Measurements from ENCODE around the gene ALOX5AP. TPM values are rescaled to one million over a fixed set of nuclear protein-coding genes. Genes with fewer than 3 reads are reported as not detected.

ALOX5AP gene
- total and polyA plus RNA-seq, 7 experiments from 2014 or later, result 22.1 to 198 (median 46.9) TPM

- Mint-ChIP-seq H3K27ac (no peak overlapping the region), H3K9me3 (no peaks in the 10 kb centered on the region), H3K4me1 (peaks cover 5 to 19% (median 10%) of the 10 kb centered on the region in 7 donors), H3K4me3 (peak overlapping the region in 6 of 10 donors; percentile 17 to 72 (median 40)), H3K36me3 (no peaks in the 10 kb centered on the region), H3K27me3 (peaks cover 0 to 5% (median 0%) of the 10 kb centered on the region in 5 donors)
- intact Hi-C loops (cut with micrococcal nuclease), result loop anchor here (1.0 to 5.0 kb wide), 14 partner anchors 59 to 1295 kb away; partner anchors contain the start of genes HMGB1 (in 2 of the 2), ALOX5AP (in 1 of the 2) and USPL1 (in 1 of the 2)
- no peak for ATAC-seq
- no peak overlapping the region for H3K27ac ChIP-seq (ENCODE audit: low read depth, low read length)
- POLR2A ChIA-PET, result interaction anchor here (0.7 kb wide), 1 partner anchor 670 kb away, joined by 3 read pairs; no protein-coding TSS in a partner anchor
- no peaks in the 10 kb centered on the region for H3K9me3 ChIP-seq (ENCODE audit: control insufficient read depth in 2 of 3, low read length in 3 of 3)
- H3K4me1 ChIP-seq (ENCODE audit: control insufficient read depth in 2 of 2, insufficient read depth in 2 of 2, low read length in 2 of 2), result peaks cover 3 to 7% of the 10 kb centered on the region in 2 donors
- CTCF ChIA-PET, result interaction anchor here (1.0 to 1.4 kb wide), 3 partner anchors 11 to 128 kb away, joined by 3 to 5 read pairs (median 4); no protein-coding TSS in a partner anchor
- no peaks in the 10 kb centered on the region for H3K27me3 ChIP-seq (ENCODE audit: control insufficient read depth in 2 of 2, insufficient read depth in 2 of 2, low read length in 2 of 2)
- DNase-seq, result no peak
- H3K4me3 ChIP-seq (ENCODE audit: low read length), result no peak overlapping the region
- no peaks in the 10 kb centered on the region for H3K36me3 ChIP-seq (ENCODE audit: control insufficient read depth in 2 of 3, insufficient read depth in 3 of 3, low read length in 3 of 3)
Measured at GRCh38 chr13:30803749-30804148, 68.4 kb downstream of the ALOX5AP start.

- Mint-ChIP-seq H3K9me3 (peaks cover 0 to under 1% (median 0%) of the 10 kb centered on the region in 11 donors), H3K27me3 (peaks cover 0 to 5% (median 0%) of the 10 kb centered on the region in 5 donors), H3K36me3 (no peaks in the 10 kb centered on the region), H3K27ac (no peak overlapping the region), H3K4me3 (no peak overlapping the region), H3K4me1 (peaks cover 5 to 19% (median 10%) of the 10 kb centered on the region in 7 donors)
- H3K27ac ChIP-seq (ENCODE audit: low read depth, low read length), result no peak overlapping the region
- H3K4me1 ChIP-seq (ENCODE audit: control insufficient read depth in 2 of 2, insufficient read depth in 2 of 2, low read length in 2 of 2), result peaks cover 3 to 7% of the 10 kb centered on the region in 2 donors
- H3K36me3 ChIP-seq (ENCODE audit: control insufficient read depth in 2 of 3, insufficient read depth in 3 of 3, low read length in 3 of 3), result no peaks in the 10 kb centered on the region
- no peak overlapping the region for H3K4me3 ChIP-seq (ENCODE audit: low read length)
- ChIA-PET CTCF (interaction anchor here (0.6 to 1.4 kb wide), 2 partner anchors 129 to 1295 kb away, joined by 3 to 5 read pairs; no protein-coding TSS in a partner anchor), POLR2A (no interaction called here)
- intact Hi-C loops (cut with micrococcal nuclease), result loop anchor here in 1 of 2 donors (5.0 kb wide), 2 partner anchors 547 to 692 kb away; no protein-coding TSS in a partner anchor
- DNase-seq (no peak), ATAC-seq (no peak)
- no peaks in the 10 kb centered on the region for H3K9me3 ChIP-seq (ENCODE audit: control insufficient read depth in 2 of 3, low read length in 3 of 3)
- no peaks in the 10 kb centered on the region for H3K27me3 ChIP-seq (ENCODE audit: control insufficient read depth in 2 of 2, insufficient read depth in 2 of 2, low read length in 2 of 2)
Measured at GRCh38 chr13:30804474-30804873, 69.1 kb downstream of the ALOX5AP start.

- Histone ChIP-seq H3K36me3 (ENCODE audit: control insufficient read depth in 2 of 3, insufficient read depth in 3 of 3, low read length in 3 of 3) (no peaks in the 10 kb centered on the region), H3K9me3 (ENCODE audit: control insufficient read depth in 2 of 3, low read length in 3 of 3) (no peaks in the 10 kb centered on the region), H3K4me1 (ENCODE audit: control insufficient read depth in 2 of 2, insufficient read depth in 2 of 2, low read length in 2 of 2) (peaks cover 3 to 7% of the 10 kb centered on the region in 2 donors), H3K4me3 (ENCODE audit: low read length) (no peak overlapping the region), H3K27me3 (ENCODE audit: control insufficient read depth in 2 of 2, insufficient read depth in 2 of 2, low read length in 2 of 2) (no peaks in the 10 kb centered on the region), H3K27ac (ENCODE audit: low read depth, low read length) (no peak overlapping the region)
- Mint-ChIP-seq H3K4me3 (no peak overlapping the region), H3K36me3 (no peaks in the 10 kb centered on the region), H3K27me3 (peaks cover 0 to 5% (median 0%) of the 10 kb centered on the region in 5 donors), H3K27ac (no peak overlapping the region), H3K9me3 (peaks cover 0 to 3% (median 0%) of the 10 kb centered on the region in 11 donors), H3K4me1 (peaks cover 5 to 18% (median 10%) of the 10 kb centered on the region in 7 donors)
- intact Hi-C loops (cut with micrococcal nuclease), result no loop called here
- CTCF ChIA-PET, result interaction anchor here (0.7 to 1.5 kb wide), 2 partner anchors 9 to 16 kb away, joined by 3 read pairs; no protein-coding TSS in a partner anchor
- no peak for ATAC-seq
- POLR2A ChIA-PET, result interaction anchor here (0.6 to 1.1 kb wide), 2 partner anchors 188 to 1004 kb away, joined by 3 to 5 read pairs; no protein-coding TSS in a partner anchor
- DNase-seq, result no peak
Measured at GRCh38 chr13:30805132-30805537, 69.8 kb downstream of the ALOX5AP start.

GRCh38 chr13:30805603-30806011 lies 70.3 kb downstream of the ALOX5AP start:
- POLR2A ChIA-PET, result interaction anchor here (0.6 to 1.1 kb wide), 2 partner anchors 189 to 1004 kb away, joined by 3 to 5 read pairs; no protein-coding TSS in a partner anchor
- no peaks in the 10 kb centered on the region for H3K27me3 ChIP-seq (ENCODE audit: control insufficient read depth in 2 of 2, insufficient read depth in 2 of 2, low read length in 2 of 2)
- H3K4me3 ChIP-seq (ENCODE audit: low read length), result no peak overlapping the region
- H3K9me3 ChIP-seq (ENCODE audit: control insufficient read depth in 2 of 3, low read length in 3 of 3), result no peaks in the 10 kb centered on the region
- no peak for ATAC-seq
- H3K4me1 ChIP-seq (ENCODE audit: control insufficient read depth in 2 of 2, insufficient read depth in 2 of 2, low read length in 2 of 2), result peaks cover 3 to 7% of the 10 kb centered on the region in 2 donors
- Mint-ChIP-seq H3K36me3 (no peaks in the 10 kb centered on the region), H3K27ac (peak overlapping the region in 1 of 9 donors; percentile 11), H3K27me3 (peaks cover 0 to 5% (median 0%) of the 10 kb centered on the region in 5 donors), H3K4me3 (no peak overlapping the region), H3K9me3 (peaks cover 0 to 3% (median 0%) of the 10 kb centered on the region in 11 donors), H3K4me1 (peaks cover 5 to 16% (median 10%) of the 10 kb centered on the region in 7 donors)
- no peaks in the 10 kb centered on the region for H3K36me3 ChIP-seq (ENCODE audit: control insufficient read depth in 2 of 3, insufficient read depth in 3 of 3, low read length in 3 of 3)
- no peak for DNase-seq
- intact Hi-C loops (cut with micrococcal nuclease), result no loop called here
- CTCF ChIA-PET, result interaction anchor here (0.7 to 1.5 kb wide), 3 partner anchors 9 to 134 kb away, joined by 3 to 4 read pairs (median 3); no protein-coding TSS in a partner anchor
- no peak overlapping the region for H3K27ac ChIP-seq (ENCODE audit: low read depth, low read length)

GRCh38 chr13:30806784-30807183 lies 71.4 kb downstream of the ALOX5AP start:
- Histone ChIP-seq H3K4me1 (ENCODE audit: control insufficient read depth in 2 of 2, insufficient read depth in 2 of 2, low read length in 2 of 2) (peaks cover 3 to 7% of the 10 kb centered on the region in 2 donors), H3K27ac (ENCODE audit: low read depth, low read length) (no peak overlapping the region), H3K36me3 (ENCODE audit: control insufficient read depth in 2 of 3, insufficient read depth in 3 of 3, low read length in 3 of 3) (no peaks in the 10 kb centered on the region), H3K4me3 (ENCODE audit: low read length) (no peak overlapping the region), H3K9me3 (ENCODE audit: control insufficient read depth in 2 of 3, low read length in 3 of 3) (no peaks in the 10 kb centered on the region), H3K27me3 (ENCODE audit: control insufficient read depth in 2 of 2, insufficient read depth in 2 of 2, low read length in 2 of 2) (no peaks in the 10 kb centered on the region)
- Mint-ChIP-seq H3K36me3 (no peaks in the 10 kb centered on the region), H3K9me3 (peaks cover 0 to 3% (median 0%) of the 10 kb centered on the region in 11 donors), H3K27ac (no peak overlapping the region), H3K4me1 (peaks cover 5 to 16% (median 10%) of the 10 kb centered on the region in 7 donors), H3K27me3 (peaks cover 0 to 5% (median 0%) of the 10 kb centered on the region in 5 donors), H3K4me3 (no peak overlapping the region)
- ATAC-seq (no peak), DNase-seq (no peak)
- intact Hi-C loops (cut with micrococcal nuclease), result no loop called here
- ChIA-PET POLR2A (no interaction called here), CTCF (interaction anchor here (1.1 kb wide), 1 partner anchor 675 kb away, joined by 3 read pairs; no protein-coding TSS in a partner anchor)

- Histone ChIP-seq H3K4me3 (ENCODE audit: low read length) (no peak overlapping the region), H3K36me3 (ENCODE audit: control insufficient read depth in 2 of 3, insufficient read depth in 3 of 3, low read length in 3 of 3) (no peaks in the 10 kb centered on the region), H3K4me1 (ENCODE audit: control insufficient read depth in 2 of 2, insufficient read depth in 2 of 2, low read length in 2 of 2) (peaks cover 3 to 7% of the 10 kb centered on the region in 2 donors), H3K27ac (ENCODE audit: low read depth, low read length) (no peak overlapping the region), H3K9me3 (ENCODE audit: control insufficient read depth in 2 of 3, low read length in 3 of 3) (no peaks in the 10 kb centered on the region), H3K27me3 (ENCODE audit: control insufficient read depth in 2 of 2, insufficient read depth in 2 of 2, low read length in 2 of 2) (no peaks in the 10 kb centered on the region)
- peaks cover 0 to 3% (median 0%) of the 10 kb centered on the region in 11 donors for H3K9me3 Mint-ChIP-seq
- no peak for DNase-seq
- intact Hi-C loops (cut with micrococcal nuclease), result no loop called here
- ChIA-PET CTCF (interaction anchor here (0.7 to 1.1 kb wide), 3 partner anchors 15 to 675 kb away, joined by 3 to 6 read pairs (median 4); no protein-coding TSS in a partner anchor), POLR2A (no interaction called here)
- no peak for ATAC-seq
- H3K4me1 Mint-ChIP-seq, result peaks cover 5 to 15% (median 10%) of the 10 kb centered on the region in 7 donors
- H3K27ac Mint-ChIP-seq, result no peak overlapping the region
- no peaks in the 10 kb centered on the region for H3K36me3 Mint-ChIP-seq
- H3K27me3 Mint-ChIP-seq, result peaks cover 0 to 5% (median 0%) of the 10 kb centered on the region in 5 donors
- no peak overlapping the region for H3K4me3 Mint-ChIP-seq
Measured at GRCh38 chr13:30807392-30807791, 72.0 kb downstream of the ALOX5AP start.
